ENCODE results near the gene SLC18A3.

DNA sequence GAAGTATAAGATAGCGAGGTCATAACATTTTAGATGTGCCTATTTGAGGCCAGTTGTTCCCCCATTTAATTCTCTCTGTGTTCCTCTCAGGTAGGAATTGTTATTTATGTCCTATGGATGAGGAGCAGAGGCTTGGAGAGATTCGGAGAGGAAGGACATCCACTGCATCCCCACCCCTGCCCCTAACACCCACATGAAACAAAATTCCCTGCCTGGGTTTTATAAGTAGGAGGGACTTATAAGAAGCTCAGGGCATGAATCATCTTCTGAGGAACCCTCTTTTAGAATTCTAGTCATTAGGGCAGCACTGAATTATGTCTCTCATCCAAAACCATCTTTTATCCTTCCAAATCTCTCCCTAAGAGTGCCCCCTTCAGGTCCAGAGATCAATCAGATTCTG, 8.7 kb downstream of the SLC18A3 start:
- TF ChIP-seq, protein P1, sequence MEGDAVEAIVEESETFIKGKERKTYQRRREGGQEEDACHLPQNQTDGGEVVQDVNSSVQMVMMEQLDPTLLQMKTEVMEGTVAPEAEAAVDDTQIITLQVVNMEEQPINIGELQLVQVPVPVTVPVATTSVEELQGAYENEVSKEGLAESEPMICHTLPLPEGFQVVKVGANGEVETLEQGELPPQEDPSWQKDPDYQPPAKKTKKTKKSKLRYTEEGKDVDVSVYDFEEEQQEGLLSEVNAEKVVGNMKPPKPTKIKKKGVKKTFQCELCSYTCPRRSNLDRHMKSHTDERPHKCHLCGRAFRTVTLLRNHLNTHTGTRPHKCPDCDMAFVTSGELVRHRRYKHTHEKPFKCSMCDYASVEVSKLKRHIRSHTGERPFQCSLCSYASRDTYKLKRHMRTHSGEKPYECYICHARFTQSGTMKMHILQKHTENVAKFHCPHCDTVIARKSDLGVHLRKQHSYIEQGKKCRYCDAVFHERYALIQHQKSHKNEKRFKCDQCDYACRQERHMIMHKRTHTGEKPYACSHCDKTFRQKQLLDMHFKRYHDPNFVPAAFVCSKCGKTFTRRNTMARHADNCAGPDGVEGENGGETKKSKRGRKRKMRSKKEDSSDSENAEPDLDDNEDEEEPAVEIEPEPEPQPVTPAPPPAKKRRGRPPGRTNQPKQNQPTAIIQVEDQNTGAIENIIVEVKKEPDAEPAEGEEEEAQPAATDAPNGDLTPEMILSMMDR (IDR thresholded peaks at IDR 0.05) = no peak
- TF ChIP-seq EP300 (IDR thresholded peaks at IDR 0.05) = no peak

Measured in tibial nerve (tissue), 4 donors.